ENCODE data around the gene AUTS2. TPM values are rescaled to one million over a fixed set of nuclear protein-coding genes. Genes with fewer than 3 reads are reported as not detected.
A peak's percentile ranks its signal among the peaks of the same experiment; 100 is the strongest.

Gene AUTS2
- total RNA-seq, 1 experiment from 2014 or later: 42.1 TPM

DNA sequence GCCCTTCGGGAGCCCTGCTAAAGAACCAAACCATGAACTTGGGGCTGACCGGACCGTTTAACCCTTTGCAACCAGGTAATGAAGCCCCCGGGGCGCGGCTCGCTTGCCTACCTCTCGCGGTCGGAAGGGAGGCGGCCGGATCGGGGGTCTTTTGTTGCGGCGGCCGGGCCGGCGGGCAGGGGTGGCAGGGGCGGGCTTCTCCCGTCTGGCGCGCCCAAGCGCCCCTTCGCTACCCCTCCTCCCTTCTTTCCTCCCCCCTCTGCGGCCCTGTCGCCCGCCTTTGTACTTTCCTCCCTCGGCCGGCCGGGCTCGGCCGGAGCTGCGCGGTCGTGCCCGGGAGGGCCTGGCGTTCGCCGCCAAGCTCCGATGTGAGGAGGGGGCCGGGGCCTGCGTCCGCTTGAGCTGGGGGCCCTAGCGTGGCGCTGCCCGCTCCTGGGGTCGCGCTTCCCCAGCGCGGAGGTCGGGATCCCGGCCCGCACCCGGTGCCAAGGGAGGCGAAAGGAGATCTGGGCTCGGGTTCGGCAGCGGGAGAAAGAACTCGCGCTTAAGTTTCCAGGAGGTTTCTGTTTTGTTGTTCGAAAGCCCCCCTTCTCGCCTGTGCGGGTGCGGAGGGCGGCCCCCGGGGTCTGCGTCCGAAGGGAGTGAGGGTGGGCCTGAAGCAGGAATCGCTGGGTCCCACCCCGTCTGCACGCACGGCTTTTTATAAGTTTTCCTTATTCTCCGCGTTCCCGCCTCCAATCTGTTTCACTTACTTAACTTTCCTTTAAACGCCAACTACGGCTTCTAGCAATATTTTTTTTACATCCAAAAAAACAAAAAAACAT is 1096.9 kb downstream of the AUTS2 start:
- no TSS peak for BruUV-seq (replicated peaks)
- ChIA-PET CTCF (interaction anchor here (0.6 kb wide), 1 partner anchor 26 kb away, joined by 6 read pairs; no protein-coding TSS in a partner anchor), POLR2A (ENCODE audit: low non-redundant PET) (interaction anchor here (0.6 to 0.8 kb wide), 2 partner anchors 39 to 706 kb away, joined by 3 to 11 read pairs; no protein-coding TSS in a partner anchor)
- DNase-seq (ENCODE audit: low spot score): peak; percentile 23
- H3K4me3 ChIP-seq (ENCODE audit: low read depth, low read length, poor library complexity, severe bottlenecking): peak overlapping the region; percentile 82
- H3K4me1 ChIP-seq (ENCODE audit: insufficient read depth, low read length, poor library complexity, severe bottlenecking): peaks cover 26% of the 10 kb centered on the region
- peak overlapping the region; percentile 70 for H3K27ac ChIP-seq (ENCODE audit: low read depth, low read length, poor library complexity, severe bottlenecking)
- intact Hi-C loops (cut with micrococcal nuclease; ENCODE audit: unreplicated experiment): loop anchor here (5.0 to 10.0 kb wide), 3 partner anchors 180 to 653 kb away; no protein-coding TSS in a partner anchor
- no peaks in the 10 kb centered on the region for H3K9me3 ChIP-seq (ENCODE audit: low read depth, low read length, poor library complexity, severe bottlenecking)
- no peaks in the 10 kb centered on the region for H3K36me3 ChIP-seq (ENCODE audit: insufficient read depth, low read length, poor library complexity, severe bottlenecking)
- peaks cover 19% of the 10 kb centered on the region for H3K27me3 ChIP-seq (replicated peaks; ENCODE audit: insufficient read depth, low read depth, low read length, poor library complexity)
- peak; percentile 44 for TF ChIP-seq EZH2 (IDR thresholded peaks at IDR 0.05; ENCODE audit: borderline replicate concordance, low read depth, low read length, poor library complexity, severe bottlenecking)
- TF ChIP-seq, protein P1, sequence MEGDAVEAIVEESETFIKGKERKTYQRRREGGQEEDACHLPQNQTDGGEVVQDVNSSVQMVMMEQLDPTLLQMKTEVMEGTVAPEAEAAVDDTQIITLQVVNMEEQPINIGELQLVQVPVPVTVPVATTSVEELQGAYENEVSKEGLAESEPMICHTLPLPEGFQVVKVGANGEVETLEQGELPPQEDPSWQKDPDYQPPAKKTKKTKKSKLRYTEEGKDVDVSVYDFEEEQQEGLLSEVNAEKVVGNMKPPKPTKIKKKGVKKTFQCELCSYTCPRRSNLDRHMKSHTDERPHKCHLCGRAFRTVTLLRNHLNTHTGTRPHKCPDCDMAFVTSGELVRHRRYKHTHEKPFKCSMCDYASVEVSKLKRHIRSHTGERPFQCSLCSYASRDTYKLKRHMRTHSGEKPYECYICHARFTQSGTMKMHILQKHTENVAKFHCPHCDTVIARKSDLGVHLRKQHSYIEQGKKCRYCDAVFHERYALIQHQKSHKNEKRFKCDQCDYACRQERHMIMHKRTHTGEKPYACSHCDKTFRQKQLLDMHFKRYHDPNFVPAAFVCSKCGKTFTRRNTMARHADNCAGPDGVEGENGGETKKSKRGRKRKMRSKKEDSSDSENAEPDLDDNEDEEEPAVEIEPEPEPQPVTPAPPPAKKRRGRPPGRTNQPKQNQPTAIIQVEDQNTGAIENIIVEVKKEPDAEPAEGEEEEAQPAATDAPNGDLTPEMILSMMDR (conservative IDR thresholded peaks at IDR 0.05; ENCODE audit: low read depth, low read length): no peak

DNA sequence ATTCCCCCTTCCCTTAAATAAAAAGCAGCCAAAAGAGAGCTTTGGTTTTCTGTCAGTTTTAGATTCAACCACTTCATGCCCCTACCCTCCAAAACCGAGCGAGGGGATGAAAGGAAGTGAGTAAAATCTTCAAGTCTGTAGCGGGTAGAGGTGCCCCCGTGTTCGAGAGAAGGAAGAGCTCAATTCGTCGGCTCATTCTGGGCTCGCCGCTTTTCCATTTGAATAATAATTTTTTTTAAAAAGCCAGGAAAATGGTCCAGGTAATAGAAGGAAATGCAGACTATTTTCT is 1097.5 kb downstream of the AUTS2 start:
- H3K4me3 ChIP-seq (ENCODE audit: low read depth, low read length, poor library complexity, severe bottlenecking): peak overlapping the region; percentile 82
- no peaks in the 10 kb centered on the region for H3K36me3 ChIP-seq (ENCODE audit: insufficient read depth, low read length, poor library complexity, severe bottlenecking)
- intact Hi-C loops (cut with micrococcal nuclease; ENCODE audit: unreplicated experiment): loop anchor here (5.0 to 10.0 kb wide), 3 partner anchors 181 to 653 kb away; no protein-coding TSS in a partner anchor
- H3K9me3 ChIP-seq (ENCODE audit: low read depth, low read length, poor library complexity, severe bottlenecking): no peaks in the 10 kb centered on the region
- TSS peak; percentile 59 for BruUV-seq (replicated peaks)
- peaks cover 32% of the 10 kb centered on the region for H3K4me1 ChIP-seq (ENCODE audit: insufficient read depth, low read length, poor library complexity, severe bottlenecking)
- peaks cover 19% of the 10 kb centered on the region for H3K27me3 ChIP-seq (replicated peaks; ENCODE audit: insufficient read depth, low read depth, low read length, poor library complexity)
- peak; percentile 28 for DNase-seq (ENCODE audit: low spot score)
- CTCF ChIA-PET: interaction anchor here (0.5 kb wide), 1 partner anchor 120 kb away, joined by 3 read pairs; no protein-coding TSS in a partner anchor
- POLR2A ChIA-PET (ENCODE audit: low non-redundant PET): no interaction called here
- peak overlapping the region; percentile 70 for H3K27ac ChIP-seq (ENCODE audit: low read depth, low read length, poor library complexity, severe bottlenecking)
- TF ChIP-seq, protein P1 (conservative IDR thresholded peaks at IDR 0.05; ENCODE audit: low read depth, low read length): no peak
- TF ChIP-seq EZH2 (IDR thresholded peaks at IDR 0.05; ENCODE audit: borderline replicate concordance, low read depth, low read length, poor library complexity, severe bottlenecking): no peak

DNA sequence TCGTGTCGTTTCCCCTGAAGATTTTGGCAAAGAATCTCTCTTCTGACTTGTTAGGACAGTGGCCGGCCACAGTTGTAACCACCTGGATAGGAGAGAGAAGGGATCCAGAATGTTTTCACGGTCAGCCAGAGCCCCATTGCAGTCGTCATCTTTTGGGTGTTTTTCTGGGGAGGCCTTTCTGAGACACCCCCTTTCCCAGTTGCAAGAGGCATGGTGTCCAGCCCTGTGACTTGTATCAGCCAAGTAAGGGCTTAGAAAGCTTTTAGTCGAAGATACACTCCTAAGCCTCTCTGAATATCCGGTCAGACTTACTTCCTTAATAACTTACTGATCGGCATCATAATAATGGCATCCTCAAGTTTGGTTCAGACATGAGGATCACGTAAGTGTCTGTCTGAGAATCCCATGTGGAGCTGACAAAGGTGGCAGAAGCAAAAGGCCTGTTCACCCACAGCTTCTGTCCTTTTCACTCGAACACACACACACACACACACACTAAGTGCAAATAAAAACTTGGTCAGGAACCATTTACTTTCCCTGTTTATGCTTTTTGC is 1098.0 kb downstream of the AUTS2 start:
- no peak overlapping the region for H3K27ac ChIP-seq (ENCODE audit: low read depth, low read length, poor library complexity, severe bottlenecking)

More for the DNA sequence above, 1098.0 kb downstream of the AUTS2 start:
- Histone ChIP-seq H3K9me3 (ENCODE audit: low read depth, low read length, poor library complexity, severe bottlenecking) (no peaks in the 10 kb centered on the region), H3K36me3 (ENCODE audit: insufficient read depth, low read length, poor library complexity, severe bottlenecking) (no peaks in the 10 kb centered on the region), H3K4me3 (ENCODE audit: low read depth, low read length, poor library complexity, severe bottlenecking) (peak overlapping the region; percentile 82), H3K4me1 (ENCODE audit: insufficient read depth, low read length, poor library complexity, severe bottlenecking) (peaks cover 36% of the 10 kb centered on the region), H3K27me3 (replicated peaks; ENCODE audit: insufficient read depth, low read depth, low read length, poor library complexity) (peaks cover 19% of the 10 kb centered on the region)
- TF ChIP-seq, protein P1 (conservative IDR thresholded peaks at IDR 0.05; ENCODE audit: low read depth, low read length): no peak
- no peak for TF ChIP-seq EZH2 (IDR thresholded peaks at IDR 0.05; ENCODE audit: borderline replicate concordance, low read depth, low read length, poor library complexity, severe bottlenecking)
- BruUV-seq (replicated peaks): no TSS peak
- CTCF ChIA-PET: interaction anchor here (0.5 kb wide), 1 partner anchor 121 kb away, joined by 3 read pairs; no protein-coding TSS in a partner anchor
- POLR2A ChIA-PET (ENCODE audit: low non-redundant PET): no interaction called here
- no peak for DNase-seq (ENCODE audit: low spot score)
- intact Hi-C loops (cut with micrococcal nuclease; ENCODE audit: unreplicated experiment): loop anchor here (5.0 to 10.0 kb wide), 3 partner anchors 181 to 654 kb away; no protein-coding TSS in a partner anchor

Data from A673 (cell line).